ENCODE results near the gene MOB4.

GRCh38 chr2:197502685-197503084 lies 13.2 kb upstream of the MOB4 start:
- TF ChIP-seq CTCF (IDR thresholded peaks at IDR 0.05) (no peak), POLR2AphosphoS5 (IDR thresholded peaks at IDR 0.05) (no peak), POLR2A (IDR thresholded peaks at IDR 0.05) (no peak)

All from transverse colon (tissue), 4 donors.